ENCODE results near the gene MR1. TPM values are rescaled to one million over a fixed set of nuclear protein-coding genes. Genes with fewer than 3 reads are reported as not detected.
A peak's percentile ranks its signal among the peaks of the same experiment; 100 is the strongest.

Gene MR1
- total and polyA plus RNA-seq, 2 of the 13 experiments (the other 11 are each of a cell fraction or from before 2014, with no cell fraction given): 7.7 to 10.4 TPM

DNA sequence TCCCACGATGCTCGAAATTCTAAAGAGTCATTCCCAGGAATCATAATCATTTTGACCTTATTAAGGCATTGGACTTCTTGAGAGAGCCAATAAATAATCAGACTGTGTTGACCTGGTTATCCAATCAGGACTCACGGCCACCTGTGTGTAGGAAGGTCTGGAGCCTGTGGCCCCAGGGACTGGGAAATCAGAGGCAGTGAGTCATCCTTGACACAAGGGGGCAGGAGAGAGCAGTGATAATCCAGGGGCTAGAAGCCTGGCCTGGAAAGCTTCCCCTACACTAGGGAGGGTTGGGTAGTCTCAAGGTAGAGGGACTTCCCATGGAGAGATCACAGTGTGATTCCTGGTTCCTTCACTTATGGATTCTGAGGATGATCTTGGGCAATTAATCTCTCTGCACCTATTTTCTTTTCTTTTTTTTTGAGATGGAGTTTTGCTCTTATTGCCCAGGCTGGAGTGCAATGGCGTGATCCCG is 4.7 kb downstream of the MR1 start (continued):
- TF ChIP-seq ZMYM4 (CRISPR knock-in tag; IDR thresholded peaks at IDR 0.05): 0 out of 2 replicates have a peak, but pooled peaks have one; percentile 37
- no peak for TF ChIP-seq ZNF558 (CRISPR knock-in tag; IDR thresholded peaks at IDR 0.05; ENCODE audit: borderline replicate concordance)
- TF ChIP-seq CTCF (CRISPR knock-in tag; IDR thresholded peaks at IDR 0.05): peak; percentile 88
- TF ChIP-seq GATAD2A (CRISPR knock-in tag; IDR thresholded peaks at IDR 0.05): peak; percentile 29; the same call in 1 of the 2 replicates
- 0 out of 2 replicates have a peak, but pooled peaks have one; percentile 21 for TF ChIP-seq ARID3A (IDR thresholded peaks at IDR 0.05; ENCODE audit: low read depth, low read length)
- TF ChIP-seq NFYC (CRISPR knock-in tag; IDR thresholded peaks at IDR 0.05): peak; percentile 57; the same call in 1 of the 2 replicates
- 0 out of 2 replicates have a peak, but pooled peaks have one; percentile 39 for TF ChIP-seq GATAD1 (CRISPR knock-in tag; IDR thresholded peaks at IDR 0.05)
- no peak for TF ChIP-seq ZNF788 (CRISPR knock-in tag; IDR thresholded peaks at IDR 0.05; ENCODE audit: borderline replicate concordance)
- no peak for TF ChIP-seq FOXJ3 (CRISPR knock-in tag; IDR thresholded peaks at IDR 0.05; ENCODE audit: borderline replicate concordance)
- peak; percentile 95 for TF ChIP-seq SMC3 (IDR thresholded peaks at IDR 0.05; ENCODE audit: low read length)
- TF ChIP-seq MIER2 (CRISPR knock-in tag; IDR thresholded peaks at IDR 0.05): 0 out of 2 replicates have a peak, but pooled peaks have one; percentile 19
- no peak for TF ChIP-seq ZNF136 (CRISPR knock-in tag; IDR thresholded peaks at IDR 0.05; ENCODE audit: low read depth)
- TF ChIP-seq MIER3 (CRISPR knock-in tag; IDR thresholded peaks at IDR 0.05; ENCODE audit: borderline replicate concordance): no peak
- TF ChIP-seq FOXA3 (CRISPR knock-in tag; IDR thresholded peaks at IDR 0.05): 0 out of 2 replicates have a peak, but pooled peaks have one; percentile 27
- TF ChIP-seq ZNF350 (CRISPR knock-in tag; IDR thresholded peaks at IDR 0.05; ENCODE audit: borderline replicate concordance, low read depth): 0 out of 2 replicates have a peak, but pooled peaks have one; percentile 21
- no peak for TF ChIP-seq KDM5A (IDR thresholded peaks at IDR 0.05; ENCODE audit: borderline replicate concordance, low read length)
- TF ChIP-seq PAF1 (CRISPR knock-in tag; IDR thresholded peaks at IDR 0.05): no peak
- TF ChIP-seq, protein P1, sequence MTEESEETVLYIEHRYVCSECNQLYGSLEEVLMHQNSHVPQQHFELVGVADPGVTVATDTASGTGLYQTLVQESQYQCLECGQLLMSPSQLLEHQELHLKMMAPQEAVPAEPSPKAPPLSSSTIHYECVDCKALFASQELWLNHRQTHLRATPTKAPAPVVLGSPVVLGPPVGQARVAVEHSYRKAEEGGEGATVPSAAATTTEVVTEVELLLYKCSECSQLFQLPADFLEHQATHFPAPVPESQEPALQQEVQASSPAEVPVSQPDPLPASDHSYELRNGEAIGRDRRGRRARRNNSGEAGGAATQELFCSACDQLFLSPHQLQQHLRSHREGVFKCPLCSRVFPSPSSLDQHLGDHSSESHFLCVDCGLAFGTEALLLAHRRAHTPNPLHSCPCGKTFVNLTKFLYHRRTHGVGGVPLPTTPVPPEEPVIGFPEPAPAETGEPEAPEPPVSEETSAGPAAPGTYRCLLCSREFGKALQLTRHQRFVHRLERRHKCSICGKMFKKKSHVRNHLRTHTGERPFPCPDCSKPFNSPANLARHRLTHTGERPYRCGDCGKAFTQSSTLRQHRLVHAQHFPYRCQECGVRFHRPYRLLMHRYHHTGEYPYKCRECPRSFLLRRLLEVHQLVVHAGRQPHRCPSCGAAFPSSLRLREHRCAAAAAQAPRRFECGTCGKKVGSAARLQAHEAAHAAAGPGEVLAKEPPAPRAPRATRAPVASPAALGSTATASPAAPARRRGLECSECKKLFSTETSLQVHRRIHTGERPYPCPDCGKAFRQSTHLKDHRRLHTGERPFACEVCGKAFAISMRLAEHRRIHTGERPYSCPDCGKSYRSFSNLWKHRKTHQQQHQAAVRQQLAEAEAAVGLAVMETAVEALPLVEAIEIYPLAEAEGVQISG (CRISPR knock-in tag; IDR thresholded peaks at IDR 0.05): peak; percentile 90
- TF ChIP-seq ARHGAP35 (CRISPR knock-in tag; IDR thresholded peaks at IDR 0.05; ENCODE audit: borderline replicate concordance): no peak
- no peak for TF ChIP-seq SPEN (CRISPR knock-in tag; IDR thresholded peaks at IDR 0.05; ENCODE audit: low read depth)
- TF ChIP-seq ZNF614 (CRISPR knock-in tag; IDR thresholded peaks at IDR 0.05; ENCODE audit: borderline replicate concordance): 0 out of 2 replicates have a peak, but pooled peaks have one; percentile 33
- TF ChIP-seq RAD21 (CRISPR knock-in tag; IDR thresholded peaks at IDR 0.05): peak; percentile 85
- TF ChIP-seq ZNF124 (CRISPR knock-in tag; IDR thresholded peaks at IDR 0.05): no peak
- no peak for TF ChIP-seq ZNF550 (CRISPR knock-in tag; IDR thresholded peaks at IDR 0.05; ENCODE audit: borderline replicate concordance)
- no peak for TF ChIP-seq ZFP36L2 (CRISPR knock-in tag; IDR thresholded peaks at IDR 0.05)
- TF ChIP-seq PAWR (CRISPR knock-in tag; IDR thresholded peaks at IDR 0.05; ENCODE audit: borderline replicate concordance): no peak
